HCT116 (cell line): Measurements from ENCODE around the gene BMERB1. TPM values are rescaled to one million over a fixed set of nuclear protein-coding genes. Genes with fewer than 3 reads are reported as not detected.

ENCODE experiments used
- ATAC-seq: fragments of 200-7000 bp; cut with Tn5 transposase; 2 replicates; pipeline ENCODE4 v1.9.1; 2020; ENCODE audit warnings: mild to moderate bottlenecking, moderate library complexity
- BruUV-seq: library from RNA; stranded (reverse); fragments of 400-500 nt; replicated peaks from 2 replicates; lab custom pipeline; 2021; lab: Mats Ljungman, UMichigan
- CTCF ChIA-PET: fragments of 300-600 bp; sonication (Branson Sonifier 250); formaldehyde crosslinking; loops from one replicate; lab custom pipeline; 2021; ENCODE audit warnings: antibody characterized with exemption; lab: Charles Lee
- POLR2A ChIA-PET: fragments of 300-600, 350-600 bp; sonication (Branson Sonifier 250); formaldehyde crosslinking; loops from one replicate; lab custom pipeline; 2021; ENCODE audit warnings: antibody characterized with exemption; lab: Charles Lee
- RAD21 ChIA-PET, 2 experiments: fragments of 300-600 bp; sonication (Branson Sonifier 250); formaldehyde crosslinking; loops; one replicate each; lab custom pipeline; 2023; ENCODE audit warnings: low total read pairs in 2 of 2; ENCODE audit not compliant: uncharacterized antibody in 2 of 2, unreplicated experiment in 2 of 2, low non-redundant PET in 1 of 2; lab: Charles Lee
- DNase-seq: peaks from one replicate; pipeline ENCODE4 v3.0.0-alpha.2; 2010; ENCODE audit warnings: low read depth, low spot score
- H2AFZ ChIP-seq: fragments of 200-600 bp; shearing (Covaris generic), sonication (generic); 2 replicates; pipeline ENCODE4 v1.6.1; 2017; ENCODE audit warnings: low read depth, mixed run types, mixed read lengths, antibody characterized with exemption, low read length; ENCODE audit not compliant: poor library complexity, severe bottlenecking
- H3K27ac ChIP-seq: 2 replicates; pipeline ENCODE4 v1.5.1; 2012; ENCODE audit warnings: low read depth, low read length
- H3K27me3 ChIP-seq: fragments of 200-600 bp; sonication (generic); 2 replicates; pipeline ENCODE4 v1.6.1; 2016; ENCODE audit warnings: mixed run types, low read length, mixed read lengths; ENCODE audit not compliant: insufficient read depth
- H3K36me3 ChIP-seq, 2 experiments: fragments of 200-500 bp in 1 of 2; fragments of 200-600 bp in 1 of 2; sonication (Bioruptor generic) in 1 of 2; sonication (generic) in 1 of 2; 2 replicates each; pipeline versions ENCODE4 v1.5.1 to v1.6.1; 2014 to 2016; ENCODE audit warnings: low read length in 2 of 2, inconsistent platforms in 1 of 2, mixed read lengths in 1 of 2, mixed run types in 1 of 2; ENCODE audit not compliant: insufficient read depth in 2 of 2, control insufficient read depth in 1 of 2
- H3K4me1 ChIP-seq, 2 experiments: fragments of 200-600 bp in 1 of 2; sonication (generic) in 1 of 2; 2 replicates each; pipeline versions ENCODE4 v1.5.1 to v1.6.1; 2012 to 2017; ENCODE audit warnings: low read length in 2 of 2, inconsistent platforms in 1 of 2, mild to moderate bottlenecking in 1 of 2, mixed read lengths in 1 of 2, mixed run types in 1 of 2, moderate library complexity in 1 of 2; ENCODE audit not compliant: insufficient read depth in 2 of 2, control insufficient read depth in 1 of 2
- H3K4me2 ChIP-seq: fragments of 200-600 bp; sonication (generic); 2 replicates; pipeline ENCODE4 v1.6.1; 2017; ENCODE audit warnings: mixed run types, low read length, mixed read lengths
- H3K4me3 ChIP-seq, 2 experiments: fragments of 200-600 bp in 1 of 2; sonication (generic) in 1 of 2; replicated peaks in 1 of 2; 2 replicates each; pipeline ENCODE4 v1.5.1; 2011 to 2016; ENCODE audit warnings: low read length in 2 of 2, control low read depth in 1 of 2, low read depth in 1 of 2, mild to moderate bottlenecking in 1 of 2, mixed read lengths in 1 of 2, mixed run types in 1 of 2
- H3K79me2 ChIP-seq: fragments of 200-600 bp; sonication (generic); 2 replicates; pipeline ENCODE4 v1.6.1; 2017; ENCODE audit warnings: mild to moderate bottlenecking, mixed run types, low read length, moderate library complexity, mixed read lengths; ENCODE audit not compliant: insufficient read depth
- H3K9ac ChIP-seq: fragments of 200-600 bp; sonication (generic); 2 replicates; pipeline ENCODE4 v1.6.1; 2016; ENCODE audit warnings: low read length, mixed read lengths
- H3K9me2 ChIP-seq: fragments of 200-600 bp; sonication (generic), shearing (Covaris generic); 2 replicates; pipeline ENCODE4 v1.6.1; 2017; ENCODE audit warnings: mixed run types, mild to moderate bottlenecking, moderate library complexity; ENCODE audit not compliant: insufficient read depth
- H3K9me3 ChIP-seq, 2 experiments: fragments of 200-500 bp in 1 of 2; fragments of 200-600 bp in 1 of 2; sonication (Bioruptor generic) in 1 of 2; sonication (generic) in 1 of 2; 2 replicates each; pipeline ENCODE4 v1.6.1; 2014 to 2017; ENCODE audit warnings: low read length in 2 of 2, mixed read lengths in 2 of 2, inconsistent platforms in 1 of 2, low read depth in 1 of 2, mild to moderate bottlenecking in 1 of 2, mixed run types in 1 of 2, moderate library complexity in 1 of 2; ENCODE audit not compliant: control insufficient read depth in 1 of 2, insufficient read depth in 1 of 2
- H4K20me1 ChIP-seq: fragments of 200-600 bp; sonication (generic), shearing (Covaris generic); 2 replicates; pipeline ENCODE4 v1.6.1; 2017; ENCODE audit warnings: mixed run types, mild to moderate bottlenecking, moderate library complexity; ENCODE audit not compliant: insufficient read depth
- CEBPB ChIP-seq: IDR thresholded peaks from 2 replicates; pipeline ENCODE4 v1.6.1; 2012; ENCODE audit warnings: low read depth
- EZH2 ChIP-seq: fragments of 200-600 bp; sonication (generic); IDR thresholded peaks from 2 replicates; pipeline ENCODE4 v1.6.1; 2017; ENCODE audit warnings: antibody characterized with exemption, mixed run types
- JUND ChIP-seq: IDR thresholded peaks from 2 replicates; pipeline ENCODE4 v1.6.1; 2012
- POLR2A ChIP-seq: IDR thresholded peaks from 2 replicates; pipeline ENCODE4 v1.7.0; 2011; ENCODE audit warnings: borderline replicate concordance; ENCODE audit not compliant: insufficient read depth, insufficient read length; ENCODE audit errors: extremely low read depth
- RAD21 ChIP-seq: IDR thresholded peaks from 2 replicates; pipeline ENCODE4 v1.6.1; 2012; ENCODE audit warnings: low read depth, mild to moderate bottlenecking
- SIN3A ChIP-seq: IDR thresholded peaks from 2 replicates; pipeline ENCODE4 v1.6.1; 2012; ENCODE audit warnings: low read depth
- SP1 ChIP-seq: IDR thresholded peaks from 2 replicates; pipeline ENCODE4 v1.6.1; 2012; ENCODE audit warnings: low read depth
- SRF ChIP-seq: IDR thresholded peaks from 2 replicates; pipeline ENCODE4 v1.6.1; 2012; ENCODE audit warnings: low read depth
- TCF7L2 ChIP-seq: IDR thresholded peaks from 2 replicates; pipeline ENCODE4 v1.7.0; 2011; ENCODE audit warnings: borderline replicate concordance, inconsistent platforms; ENCODE audit not compliant: insufficient read depth, insufficient read length; ENCODE audit errors: extremely low read depth
- YY1 ChIP-seq: IDR thresholded peaks from 2 replicates; pipeline ENCODE4 v1.6.1; 2011; ENCODE audit warnings: low read length, low read depth, moderate library complexity, mild to moderate bottlenecking; ENCODE audit not compliant: insufficient replicate concordance; ENCODE audit errors: extremely low read depth
- ZFX ChIP-seq: fragments of 450-650 bp; IDR thresholded peaks from 2 replicates; pipeline ENCODE4 v1.6.1; 2017
- intact Hi-C: fragments of 100-400 bp; cut with micrococcal nuclease; formaldehyde crosslinking; loops from 2 replicates; pipeline ENCODE4 v1.10.0; 2022
- total RNA-seq: library from RNA; stranded (reverse); gene quantifications from one replicate; pipeline ENCODE4 v1.2.1, GENCODE V29; 2021; ENCODE audit not compliant: unreplicated experiment
- TF ChIP-seq, protein P1 (sequence below): IDR thresholded peaks from 2 replicates; pipeline ENCODE4 v1.6.1; 2011; ENCODE audit warnings: mild to moderate bottlenecking, low read length, moderate library complexity; ENCODE audit not compliant: insufficient replicate concordance; ENCODE audit errors: extremely low read depth
- TF ChIP-seq, protein P2 (sequence below), 3 experiments: fragments of 200-600 bp in 1 of 3; sonication (generic) in 1 of 3; IDR thresholded peaks in 2 of 3; conservative IDR thresholded peaks in 1 of 3; 2 replicates each; pipeline ENCODE4 v1.5.1; 2012 to 2017; ENCODE audit warnings: low read depth in 2 of 3, low read length in 2 of 3, antibody characterized with exemption in 1 of 3, borderline replicate concordance in 1 of 3, control low read depth in 1 of 3, mild to moderate bottlenecking in 1 of 3, mixed read lengths in 1 of 3, mixed run types in 1 of 3, moderate library complexity in 1 of 3; ENCODE audit not compliant: insufficient read depth in 1 of 3
- TF ChIP-seq, protein P3 (sequence below): IDR thresholded peaks from 2 replicates; pipeline ENCODE4 v1.6.1; 2012
- TF ChIP-seq, protein P4 (sequence below): IDR thresholded peaks from 2 replicates; pipeline ENCODE4 v1.6.1; 2012
- TF ChIP-seq, protein P5 (sequence below): IDR thresholded peaks from 2 replicates; pipeline ENCODE4 v1.6.1; 2012; ENCODE audit warnings: low read depth

Gene BMERB1
- total RNA-seq, 1 experiment from 2014 or later: 43.6 TPM

DNA sequence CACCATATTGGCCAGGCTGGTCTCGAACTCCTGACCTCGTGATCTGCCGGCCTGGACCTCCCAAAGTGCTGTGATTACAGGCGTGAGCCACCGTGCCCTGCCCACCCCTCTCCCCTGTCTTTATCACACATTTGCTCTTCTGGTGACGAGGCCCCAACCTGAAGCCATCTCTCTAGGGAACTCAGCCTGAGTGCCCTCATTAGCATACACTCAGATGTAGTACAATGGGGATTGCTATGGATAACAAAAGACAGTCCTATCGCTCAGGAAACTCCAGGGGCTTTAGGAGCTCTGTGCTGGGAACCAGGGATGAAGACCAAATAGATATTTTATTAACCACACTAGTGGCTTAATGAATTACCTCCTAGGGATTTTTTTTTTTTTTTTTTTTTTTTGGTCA, 107.9 kb downstream of the BMERB1 start:
- no peak for DNase-seq
- Histone ChIP-seq H3K4me3 (no peak overlapping the region), H2AFZ (no peak overlapping the region), H3K27ac (no peak overlapping the region), H3K4me2 (no peak overlapping the region), H3K9ac (no peak overlapping the region), H3K9me2 (no peaks in the 10 kb centered on the region), H3K36me3 (no peaks in the 10 kb centered on the region), H3K27me3 (no peaks in the 10 kb centered on the region), H3K4me1 (peaks cover 2 to 24% of the 10 kb centered on the region in 2 experiments; a peak in 3 of 4 replicates), H3K9me3 (no peaks in the 10 kb centered on the region), H4K20me1 (no peaks in the 10 kb centered on the region), H3K79me2 (no peaks in the 10 kb centered on the region)
- CTCF ChIA-PET: no interaction called here
- intact Hi-C loops: no loop called here
- RAD21 ChIA-PET: no interaction called here
- TF ChIP-seq, protein P1, sequence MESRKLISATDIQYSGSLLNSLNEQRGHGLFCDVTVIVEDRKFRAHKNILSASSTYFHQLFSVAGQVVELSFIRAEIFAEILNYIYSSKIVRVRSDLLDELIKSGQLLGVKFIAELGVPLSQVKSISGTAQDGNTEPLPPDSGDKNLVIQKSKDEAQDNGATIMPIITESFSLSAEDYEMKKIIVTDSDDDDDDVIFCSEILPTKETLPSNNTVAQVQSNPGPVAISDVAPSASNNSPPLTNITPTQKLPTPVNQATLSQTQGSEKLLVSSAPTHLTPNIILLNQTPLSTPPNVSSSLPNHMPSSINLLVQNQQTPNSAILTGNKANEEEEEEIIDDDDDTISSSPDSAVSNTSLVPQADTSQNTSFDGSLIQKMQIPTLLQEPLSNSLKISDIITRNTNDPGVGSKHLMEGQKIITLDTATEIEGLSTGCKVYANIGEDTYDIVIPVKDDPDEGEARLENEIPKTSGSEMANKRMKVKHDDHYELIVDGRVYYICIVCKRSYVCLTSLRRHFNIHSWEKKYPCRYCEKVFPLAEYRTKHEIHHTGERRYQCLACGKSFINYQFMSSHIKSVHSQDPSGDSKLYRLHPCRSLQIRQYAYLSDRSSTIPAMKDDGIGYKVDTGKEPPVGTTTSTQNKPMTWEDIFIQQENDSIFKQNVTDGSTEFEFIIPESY: no peak
- TF ChIP-seq CEBPB (no peak), POLR2A (no peak), SP1 (no peak), ZFX (no peak), EZH2 (no peak), RAD21 (no peak), JUND (no peak), TCF7L2 (no peak), YY1 (no peak), SRF (no peak), SIN3A (no peak)
- TF ChIP-seq, protein P2, sequence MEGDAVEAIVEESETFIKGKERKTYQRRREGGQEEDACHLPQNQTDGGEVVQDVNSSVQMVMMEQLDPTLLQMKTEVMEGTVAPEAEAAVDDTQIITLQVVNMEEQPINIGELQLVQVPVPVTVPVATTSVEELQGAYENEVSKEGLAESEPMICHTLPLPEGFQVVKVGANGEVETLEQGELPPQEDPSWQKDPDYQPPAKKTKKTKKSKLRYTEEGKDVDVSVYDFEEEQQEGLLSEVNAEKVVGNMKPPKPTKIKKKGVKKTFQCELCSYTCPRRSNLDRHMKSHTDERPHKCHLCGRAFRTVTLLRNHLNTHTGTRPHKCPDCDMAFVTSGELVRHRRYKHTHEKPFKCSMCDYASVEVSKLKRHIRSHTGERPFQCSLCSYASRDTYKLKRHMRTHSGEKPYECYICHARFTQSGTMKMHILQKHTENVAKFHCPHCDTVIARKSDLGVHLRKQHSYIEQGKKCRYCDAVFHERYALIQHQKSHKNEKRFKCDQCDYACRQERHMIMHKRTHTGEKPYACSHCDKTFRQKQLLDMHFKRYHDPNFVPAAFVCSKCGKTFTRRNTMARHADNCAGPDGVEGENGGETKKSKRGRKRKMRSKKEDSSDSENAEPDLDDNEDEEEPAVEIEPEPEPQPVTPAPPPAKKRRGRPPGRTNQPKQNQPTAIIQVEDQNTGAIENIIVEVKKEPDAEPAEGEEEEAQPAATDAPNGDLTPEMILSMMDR (IDR thresholded peaks at IDR 0.05 in 2 of 3, conservative IDR thresholded peaks at IDR 0.05 in 1 of 3; ENCODE audit: borderline replicate concordance in 1 of 3, insufficient read depth in 1 of 3, low read depth in 2 of 3, low read length in 2 of 3): no peak
- TF ChIP-seq, protein P3, sequence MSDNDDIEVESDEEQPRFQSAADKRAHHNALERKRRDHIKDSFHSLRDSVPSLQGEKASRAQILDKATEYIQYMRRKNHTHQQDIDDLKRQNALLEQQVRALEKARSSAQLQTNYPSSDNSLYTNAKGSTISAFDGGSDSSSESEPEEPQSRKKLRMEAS: no peak
- TF ChIP-seq, protein P4, sequence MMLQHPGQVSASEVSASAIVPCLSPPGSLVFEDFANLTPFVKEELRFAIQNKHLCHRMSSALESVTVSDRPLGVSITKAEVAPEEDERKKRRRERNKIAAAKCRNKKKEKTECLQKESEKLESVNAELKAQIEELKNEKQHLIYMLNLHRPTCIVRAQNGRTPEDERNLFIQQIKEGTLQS: no peak
- TF ChIP-seq, protein P5, sequence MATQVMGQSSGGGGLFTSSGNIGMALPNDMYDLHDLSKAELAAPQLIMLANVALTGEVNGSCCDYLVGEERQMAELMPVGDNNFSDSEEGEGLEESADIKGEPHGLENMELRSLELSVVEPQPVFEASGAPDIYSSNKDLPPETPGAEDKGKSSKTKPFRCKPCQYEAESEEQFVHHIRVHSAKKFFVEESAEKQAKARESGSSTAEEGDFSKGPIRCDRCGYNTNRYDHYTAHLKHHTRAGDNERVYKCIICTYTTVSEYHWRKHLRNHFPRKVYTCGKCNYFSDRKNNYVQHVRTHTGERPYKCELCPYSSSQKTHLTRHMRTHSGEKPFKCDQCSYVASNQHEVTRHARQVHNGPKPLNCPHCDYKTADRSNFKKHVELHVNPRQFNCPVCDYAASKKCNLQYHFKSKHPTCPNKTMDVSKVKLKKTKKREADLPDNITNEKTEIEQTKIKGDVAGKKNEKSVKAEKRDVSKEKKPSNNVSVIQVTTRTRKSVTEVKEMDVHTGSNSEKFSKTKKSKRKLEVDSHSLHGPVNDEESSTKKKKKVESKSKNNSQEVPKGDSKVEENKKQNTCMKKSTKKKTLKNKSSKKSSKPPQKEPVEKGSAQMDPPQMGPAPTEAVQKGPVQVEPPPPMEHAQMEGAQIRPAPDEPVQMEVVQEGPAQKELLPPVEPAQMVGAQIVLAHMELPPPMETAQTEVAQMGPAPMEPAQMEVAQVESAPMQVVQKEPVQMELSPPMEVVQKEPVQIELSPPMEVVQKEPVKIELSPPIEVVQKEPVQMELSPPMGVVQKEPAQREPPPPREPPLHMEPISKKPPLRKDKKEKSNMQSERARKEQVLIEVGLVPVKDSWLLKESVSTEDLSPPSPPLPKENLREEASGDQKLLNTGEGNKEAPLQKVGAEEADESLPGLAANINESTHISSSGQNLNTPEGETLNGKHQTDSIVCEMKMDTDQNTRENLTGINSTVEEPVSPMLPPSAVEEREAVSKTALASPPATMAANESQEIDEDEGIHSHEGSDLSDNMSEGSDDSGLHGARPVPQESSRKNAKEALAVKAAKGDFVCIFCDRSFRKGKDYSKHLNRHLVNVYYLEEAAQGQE: no peak
- no TSS peak for BruUV-seq
- ATAC-seq: no peak
- POLR2A ChIA-PET: no interaction called here
